B cell (primary cell): Measurements from ENCODE around the gene ADD3. TPM values are rescaled to one million over a fixed set of nuclear protein-coding genes. Genes with fewer than 3 reads are reported as not detected.
A peak's percentile ranks its signal among the peaks of the same experiment; 100 is the strongest.

Experiments used
- ATAC-seq: fragments of 200-7000 bp; cut with Tn5 transposase; one replicate; pipeline ENCODE4 v1.10.0; 2021; ENCODE audit warnings: low read depth, mild to moderate bottlenecking, moderate number of reproducible peaks, moderate library complexity
- CTCF ChIA-PET: fragments of 350-600 bp; sonication (Branson Sonifier 250); formaldehyde crosslinking; loops from one replicate; lab custom pipeline; 2021; ENCODE audit warnings: antibody characterized with exemption, inconsistent platforms; lab: Charles Lee
- POLR2A ChIA-PET: fragments of 350-600 bp; sonication (Branson Sonifier 250); formaldehyde crosslinking; loops from one replicate; lab custom pipeline; 2021; ENCODE audit warnings: antibody characterized with exemption; lab: Charles Lee
- DNase-seq: peaks from one replicate; pipeline ENCODE4 v3.0.0; 2013
- H2AFZ ChIP-seq: 2 replicates; pipeline ENCODE4 v1.6.1; 2012; ENCODE audit warnings: mild to moderate bottlenecking, low read depth, low read length; ENCODE audit not compliant: insufficient read depth, poor library complexity, severe bottlenecking
- H3K27ac ChIP-seq, 2 donors: 1 replicate in 1 of 2; 2 replicates in 1 of 2; pipeline ENCODE4 v1.5.1; 2012 to 2013; ENCODE audit warnings: low read length in 2 of 2, mild to moderate bottlenecking in 2 of 2, moderate library complexity in 1 of 2
- H3K27me3 ChIP-seq, 4 experiments: fragments of 200-600 bp in 1 of 4; sonication (generic) in 1 of 4; replicated peaks in 1 of 4; 1 replicate in 2 of 4; 2 replicates in 2 of 4; pipeline versions ENCODE4 v1.6.1 to v1.7.0; 2013 to 2016; ENCODE audit warnings: low read length in 3 of 4, mild to moderate bottlenecking in 2 of 4, mixed read lengths in 1 of 4, moderate library complexity in 1 of 4; ENCODE audit not compliant: insufficient read depth in 4 of 4, control insufficient read depth in 3 of 4; ENCODE audit errors: control extremely low read depth in 1 of 4
- H3K36me3 ChIP-seq, 2 experiments: replicated peaks in 1 of 2; 1 replicate in 1 of 2; 2 replicates in 1 of 2; pipeline versions ENCODE4 v1.6.1 to v1.7.1; 2013; ENCODE audit warnings: low read length in 1 of 2; ENCODE audit not compliant: insufficient read depth in 2 of 2, control insufficient read depth in 1 of 2; ENCODE audit errors: control extremely low read depth in 1 of 2, extremely low read depth in 1 of 2
- H3K4me1 ChIP-seq, 2 donors: fragments of 200-600 bp in 1 of 2; sonication (generic) in 1 of 2; 1 replicate in 1 of 2; 2 replicates in 1 of 2; pipeline versions ENCODE4 v1.5.1 to v1.6.1; 2013 to 2017; ENCODE audit warnings: low read length in 2 of 2; ENCODE audit not compliant: control insufficient read depth in 2 of 2, insufficient read depth in 2 of 2
- H3K4me2 ChIP-seq: replicated peaks from 2 replicates; pipeline ENCODE3; 2012; ENCODE audit warnings: mild to moderate bottlenecking, low read depth, low read length; ENCODE audit not compliant: poor library complexity, severe bottlenecking
- H3K4me3 ChIP-seq, 5 experiments: fragments of 200-600 bp in 1 of 5; sonication (generic) in 1 of 5; 1 replicate in 3 of 5; 2 replicates in 2 of 5; pipeline versions ENCODE4 v1.5.1 to v1.7.0; 2011 to 2016; ENCODE audit warnings: low read length in 4 of 5, mild to moderate bottlenecking in 4 of 5, low read depth in 2 of 5, control low read depth in 1 of 5, moderate library complexity in 1 of 5; ENCODE audit not compliant: insufficient read depth in 1 of 5; ENCODE audit errors: control extremely low read depth in 1 of 5, extremely low read depth in 1 of 5
- H3K79me2 ChIP-seq: fragments of 200-600 bp; sonication (generic); one replicate; pipeline ENCODE4 v1.6.0; 2016; ENCODE audit warnings: low read length; ENCODE audit not compliant: control insufficient read depth, insufficient read depth
- H3K9ac ChIP-seq: fragments of 200-600 bp; sonication (generic); 2 replicates; pipeline ENCODE4 v1.6.1; 2017; ENCODE audit warnings: mild to moderate bottlenecking, low read length, moderate library complexity
- H3K9me3 ChIP-seq, 3 donors: one replicate each; pipeline versions ENCODE4 v1.6.1 to v1.7.1; 2013; ENCODE audit warnings: low read length in 2 of 3; ENCODE audit not compliant: control insufficient read depth in 2 of 3, insufficient read depth in 1 of 3; ENCODE audit errors: control extremely low read depth in 1 of 3
- H4K20me1 ChIP-seq: 2 replicates; pipeline ENCODE4 v1.6.0; 2012; ENCODE audit warnings: mild to moderate bottlenecking, low read length; ENCODE audit not compliant: insufficient read depth, control insufficient read depth, poor library complexity, severe bottlenecking
- H3K27ac Mint-ChIP-seq: one replicate; pipeline ENCODE4 v1.8.0; 2021; ENCODE audit warnings: mixed read lengths
- H3K27me3 Mint-ChIP-seq: one replicate; pipeline ENCODE4 v1.8.0; 2021; ENCODE audit warnings: mixed read lengths
- H3K4me1 Mint-ChIP-seq: one replicate; pipeline ENCODE4 v1.8.0; 2021; ENCODE audit warnings: mixed read lengths
- H3K4me3 Mint-ChIP-seq: one replicate; pipeline ENCODE4 v1.8.0; 2021; ENCODE audit warnings: mixed read lengths
- H3K9me3 Mint-ChIP-seq: one replicate; pipeline ENCODE4 v1.8.0; 2022; ENCODE audit warnings: mixed read lengths; ENCODE audit not compliant: insufficient read depth
- EZH2 ChIP-seq: IDR thresholded peaks from 2 replicates; pipeline ENCODE4 v1.6.1; 2012; ENCODE audit warnings: borderline replicate concordance, low read depth, mild to moderate bottlenecking, moderate library complexity, low read length; ENCODE audit not compliant: insufficient read depth, poor library complexity, severe bottlenecking
- intact Hi-C: fragments of 100-400 bp; cut with micrococcal nuclease; formaldehyde crosslinking; loops from one replicate; pipeline ENCODE4 v1.10.0; 2022
- polyA plus RNA-seq: library from polyadenylated mRNA; depleted of rRNA; stranded (reverse); fragments of >200 nt; gene quantifications from 2 replicates; pipeline ENCODE4 v1.2.3, GENCODE V29; 2012
- total RNA-seq, 2 donors: library from RNA; stranded (reverse); fragments of 120-200 nt in 1 of 2; gene quantifications; 1 replicate in 1 of 2; 2 replicates in 1 of 2; pipeline versions ENCODE4 v1.2.3 to v1.2.4, GENCODE V29; 2013 to 2022
- TF ChIP-seq, protein P1 (sequence below): fragments of 200-600 bp; IDR thresholded peaks from one replicate; pipeline ENCODE4 v1.8.0; 2022; ENCODE audit warnings: antibody characterized with exemption, mild to moderate bottlenecking

ADD3 gene
- total and polyA plus RNA-seq, 2 donors (not counting 1 experiment from before 2014, with no cell fraction given): 156 to 185 TPM

DNA sequence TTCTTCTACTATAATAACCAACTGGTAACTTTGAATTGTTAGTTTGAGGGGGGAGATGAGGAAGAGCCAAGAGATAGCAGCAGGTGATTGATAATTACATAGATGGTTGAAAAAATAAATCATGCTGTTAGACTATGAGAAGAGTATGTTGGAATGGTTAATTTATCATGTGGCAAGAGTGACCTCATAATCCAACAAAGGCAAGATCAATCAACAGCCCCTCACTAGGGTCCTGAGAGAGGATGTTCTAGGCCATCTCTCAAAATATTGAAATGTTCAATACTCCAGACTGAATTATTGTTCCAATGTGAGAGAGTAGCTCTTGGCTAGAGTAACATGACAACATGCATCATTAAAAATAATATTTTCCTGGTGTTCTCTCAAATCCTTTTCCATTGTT lies 67.9 kb downstream of the ADD3 start:
- H3K4me2 ChIP-seq: peak overlapping the region; percentile 62

More for the DNA sequence above, 67.9 kb downstream of the ADD3 start:
- Histone ChIP-seq H3K4me1 (peaks cover 56 to 65% of the 10 kb centered on the region in 2 donors), H3K79me2 (peaks cover 88% of the 10 kb centered on the region), H3K36me3 (peaks cover 2 to 4% of the 10 kb centered on the region in 2 experiments), H4K20me1 (no peaks in the 10 kb centered on the region), H3K9ac (no peak overlapping the region), H3K27me3 (no peaks in the 10 kb centered on the region), H3K9me3 (peaks cover 0 to 2% (median 0%) of the 10 kb centered on the region in 3 donors), H3K27ac (peak overlapping the region; percentile 25 to 86), H3K4me3 (no peak overlapping the region), H2AFZ (no peak overlapping the region)
- H3K4me1 Mint-ChIP-seq: peaks cover 75% of the 10 kb centered on the region
- DNase-seq (no peak), ATAC-seq (no peak)
- H3K27ac Mint-ChIP-seq: peak overlapping the region; percentile 33
- ChIA-PET POLR2A (interaction anchor here (1.1 kb wide), 1 partner anchor 9 kb away, joined by 3 read pairs; no protein-coding TSS in a partner anchor), CTCF (interaction anchor here (0.7 to 1.5 kb wide), 2 partner anchors 18 to 84 kb away, joined by 3 to 4 read pairs; no protein-coding TSS in a partner anchor)
- peak overlapping the region; percentile 30 for H3K4me3 Mint-ChIP-seq
- peaks cover 2% of the 10 kb centered on the region for H3K9me3 Mint-ChIP-seq
- H3K27me3 Mint-ChIP-seq: no peaks in the 10 kb centered on the region
- TF ChIP-seq EZH2: no peak
- TF ChIP-seq, protein P1, sequence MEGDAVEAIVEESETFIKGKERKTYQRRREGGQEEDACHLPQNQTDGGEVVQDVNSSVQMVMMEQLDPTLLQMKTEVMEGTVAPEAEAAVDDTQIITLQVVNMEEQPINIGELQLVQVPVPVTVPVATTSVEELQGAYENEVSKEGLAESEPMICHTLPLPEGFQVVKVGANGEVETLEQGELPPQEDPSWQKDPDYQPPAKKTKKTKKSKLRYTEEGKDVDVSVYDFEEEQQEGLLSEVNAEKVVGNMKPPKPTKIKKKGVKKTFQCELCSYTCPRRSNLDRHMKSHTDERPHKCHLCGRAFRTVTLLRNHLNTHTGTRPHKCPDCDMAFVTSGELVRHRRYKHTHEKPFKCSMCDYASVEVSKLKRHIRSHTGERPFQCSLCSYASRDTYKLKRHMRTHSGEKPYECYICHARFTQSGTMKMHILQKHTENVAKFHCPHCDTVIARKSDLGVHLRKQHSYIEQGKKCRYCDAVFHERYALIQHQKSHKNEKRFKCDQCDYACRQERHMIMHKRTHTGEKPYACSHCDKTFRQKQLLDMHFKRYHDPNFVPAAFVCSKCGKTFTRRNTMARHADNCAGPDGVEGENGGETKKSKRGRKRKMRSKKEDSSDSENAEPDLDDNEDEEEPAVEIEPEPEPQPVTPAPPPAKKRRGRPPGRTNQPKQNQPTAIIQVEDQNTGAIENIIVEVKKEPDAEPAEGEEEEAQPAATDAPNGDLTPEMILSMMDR: no peak
- intact Hi-C loops: loop anchor here (2.0 to 5.0 kb wide), 3 partner anchors 15 to 67 kb away; no protein-coding TSS in a partner anchor
